Mammary microvascular endothelial cell (primary cell): ENCODE measurements around the gene INSYN2B. TPM values are rescaled to one million over a fixed set of nuclear protein-coding genes. Genes with fewer than 3 reads are reported as not detected.

ENCODE experiments used
- total RNA-seq: library from RNA; depleted of rRNA; stranded (reverse); fragments of >200 nt; gene quantifications from 2 replicates; pipeline ENCODE4 v1.2.3, GENCODE V29; 2015

Gene INSYN2B
- 25.4 and 34.2 TPM in 2 replicates for total RNA-seq

DNA sequence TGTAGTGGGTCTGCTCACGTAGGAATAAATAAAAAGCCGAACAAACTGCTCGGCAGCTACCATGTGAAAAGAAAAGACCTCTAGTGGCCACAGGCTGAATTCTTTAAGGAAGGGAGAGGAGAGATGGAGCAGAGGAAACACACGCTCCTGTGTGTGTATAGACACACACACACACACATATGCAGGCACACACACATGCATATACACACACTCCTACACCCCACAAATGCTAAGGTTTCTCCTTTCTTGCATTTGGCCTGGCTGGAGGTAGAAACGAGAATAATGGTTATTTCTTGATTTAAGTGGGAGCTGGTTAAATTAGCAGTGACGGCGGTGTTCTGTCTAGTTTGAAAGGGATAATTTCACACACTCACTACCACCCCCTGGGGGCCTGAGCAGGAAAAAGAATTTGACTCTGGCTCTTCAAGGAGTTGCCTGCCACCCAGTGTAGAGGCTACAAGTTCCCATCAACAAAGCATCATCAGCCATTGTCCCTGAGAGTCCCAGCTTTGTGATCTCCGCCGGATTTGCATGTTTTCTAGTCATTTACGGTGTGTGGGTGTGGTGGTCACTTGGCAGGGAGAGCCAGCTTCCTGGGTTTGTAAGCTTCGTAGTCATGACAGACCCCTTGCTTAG, at the start of gene INSYN2B:
TSS of gene INSYN2B (minus strand) at position 78 of the 636 bp plus-strand sequence. CDS start 96,597 bp downstream, outside the sequence.

Other genes with a start within 250 kb of the INSYN2B start
- not detected in 2 replicates for gene FOXI1, start 125.4 kb upstream of the INSYN2B start, total RNA-seq